ENCODE data around the gene ARF6.

DNA sequence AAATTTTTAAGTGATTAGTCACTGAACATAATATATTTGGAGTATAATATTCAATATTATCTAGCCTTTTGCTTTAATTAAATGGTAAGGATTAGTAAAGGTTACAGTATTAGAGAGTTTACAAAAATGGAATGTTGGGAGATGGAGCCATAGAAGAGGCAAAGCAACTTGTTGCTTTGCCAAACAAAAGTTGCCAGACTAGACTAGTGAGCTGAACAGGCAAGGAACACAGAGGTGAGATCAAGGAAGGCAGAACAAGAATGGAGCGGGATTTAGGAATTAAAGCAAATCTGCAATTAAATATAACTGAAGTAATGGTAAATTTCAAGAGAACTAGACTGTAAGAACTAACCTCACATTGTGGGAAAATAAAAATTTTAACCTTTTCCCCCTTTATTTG lies 5.1 kb downstream of the ARF6 start:
- TF ChIP-seq, protein P1, sequence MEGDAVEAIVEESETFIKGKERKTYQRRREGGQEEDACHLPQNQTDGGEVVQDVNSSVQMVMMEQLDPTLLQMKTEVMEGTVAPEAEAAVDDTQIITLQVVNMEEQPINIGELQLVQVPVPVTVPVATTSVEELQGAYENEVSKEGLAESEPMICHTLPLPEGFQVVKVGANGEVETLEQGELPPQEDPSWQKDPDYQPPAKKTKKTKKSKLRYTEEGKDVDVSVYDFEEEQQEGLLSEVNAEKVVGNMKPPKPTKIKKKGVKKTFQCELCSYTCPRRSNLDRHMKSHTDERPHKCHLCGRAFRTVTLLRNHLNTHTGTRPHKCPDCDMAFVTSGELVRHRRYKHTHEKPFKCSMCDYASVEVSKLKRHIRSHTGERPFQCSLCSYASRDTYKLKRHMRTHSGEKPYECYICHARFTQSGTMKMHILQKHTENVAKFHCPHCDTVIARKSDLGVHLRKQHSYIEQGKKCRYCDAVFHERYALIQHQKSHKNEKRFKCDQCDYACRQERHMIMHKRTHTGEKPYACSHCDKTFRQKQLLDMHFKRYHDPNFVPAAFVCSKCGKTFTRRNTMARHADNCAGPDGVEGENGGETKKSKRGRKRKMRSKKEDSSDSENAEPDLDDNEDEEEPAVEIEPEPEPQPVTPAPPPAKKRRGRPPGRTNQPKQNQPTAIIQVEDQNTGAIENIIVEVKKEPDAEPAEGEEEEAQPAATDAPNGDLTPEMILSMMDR (tag by site-specific recombination; IDR thresholded peaks at IDR 0.05): no peak
- TF ChIP-seq ZNF211 (tag by site-specific recombination; IDR thresholded peaks at IDR 0.05; ENCODE audit: low read depth) (no peak), ZNF768 (tag by site-specific recombination; IDR thresholded peaks at IDR 0.05) (no peak), PRDM1 (tag by site-specific recombination; IDR thresholded peaks at IDR 0.05) (no peak), ZNF112 (tag by site-specific recombination; IDR thresholded peaks at IDR 0.05) (no peak), ZNF777 (tag by site-specific recombination; IDR thresholded peaks at IDR 0.05; ENCODE audit: borderline replicate concordance) (no peak), ZNF510 (tag by site-specific recombination; IDR thresholded peaks at IDR 0.05; ENCODE audit: insufficient replicate concordance) (no peak), ZBTB17 (tag by site-specific recombination; IDR thresholded peaks at IDR 0.05) (peak; percentile 90)
- TF ChIP-seq, protein P2, sequence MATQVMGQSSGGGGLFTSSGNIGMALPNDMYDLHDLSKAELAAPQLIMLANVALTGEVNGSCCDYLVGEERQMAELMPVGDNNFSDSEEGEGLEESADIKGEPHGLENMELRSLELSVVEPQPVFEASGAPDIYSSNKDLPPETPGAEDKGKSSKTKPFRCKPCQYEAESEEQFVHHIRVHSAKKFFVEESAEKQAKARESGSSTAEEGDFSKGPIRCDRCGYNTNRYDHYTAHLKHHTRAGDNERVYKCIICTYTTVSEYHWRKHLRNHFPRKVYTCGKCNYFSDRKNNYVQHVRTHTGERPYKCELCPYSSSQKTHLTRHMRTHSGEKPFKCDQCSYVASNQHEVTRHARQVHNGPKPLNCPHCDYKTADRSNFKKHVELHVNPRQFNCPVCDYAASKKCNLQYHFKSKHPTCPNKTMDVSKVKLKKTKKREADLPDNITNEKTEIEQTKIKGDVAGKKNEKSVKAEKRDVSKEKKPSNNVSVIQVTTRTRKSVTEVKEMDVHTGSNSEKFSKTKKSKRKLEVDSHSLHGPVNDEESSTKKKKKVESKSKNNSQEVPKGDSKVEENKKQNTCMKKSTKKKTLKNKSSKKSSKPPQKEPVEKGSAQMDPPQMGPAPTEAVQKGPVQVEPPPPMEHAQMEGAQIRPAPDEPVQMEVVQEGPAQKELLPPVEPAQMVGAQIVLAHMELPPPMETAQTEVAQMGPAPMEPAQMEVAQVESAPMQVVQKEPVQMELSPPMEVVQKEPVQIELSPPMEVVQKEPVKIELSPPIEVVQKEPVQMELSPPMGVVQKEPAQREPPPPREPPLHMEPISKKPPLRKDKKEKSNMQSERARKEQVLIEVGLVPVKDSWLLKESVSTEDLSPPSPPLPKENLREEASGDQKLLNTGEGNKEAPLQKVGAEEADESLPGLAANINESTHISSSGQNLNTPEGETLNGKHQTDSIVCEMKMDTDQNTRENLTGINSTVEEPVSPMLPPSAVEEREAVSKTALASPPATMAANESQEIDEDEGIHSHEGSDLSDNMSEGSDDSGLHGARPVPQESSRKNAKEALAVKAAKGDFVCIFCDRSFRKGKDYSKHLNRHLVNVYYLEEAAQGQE (tag by site-specific recombination; IDR thresholded peaks at IDR 0.05): no peak
